ENCODE data around the gene AUTS2. TPM values are rescaled to one million over a fixed set of nuclear protein-coding genes. Genes with fewer than 3 reads are reported as not detected.

The AUTS2 gene
- total RNA-seq, 1 experiment from 2014 or later: not detected

DNA sequence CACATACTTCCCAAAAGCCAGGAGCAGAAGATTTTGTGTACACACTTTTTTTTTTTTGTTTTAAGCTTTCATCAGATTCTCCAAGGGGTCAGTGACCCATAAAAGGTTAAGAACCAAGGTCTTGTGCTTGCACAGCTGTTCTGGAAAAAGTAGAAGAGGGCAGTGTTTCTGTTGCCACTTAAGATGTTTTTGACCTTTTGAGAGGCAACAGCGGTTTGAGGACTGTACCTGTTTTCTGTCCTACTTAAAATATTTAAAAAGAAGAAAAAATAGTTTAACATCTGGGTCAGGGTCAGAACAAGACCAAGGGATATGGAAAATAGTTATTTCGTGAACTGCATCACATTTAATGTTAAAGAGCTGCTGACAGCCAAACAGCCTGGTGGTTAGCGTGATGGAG lies 32.9 kb downstream of the AUTS2 start:
- no peak for DNase-seq
- Mint-ChIP-seq H3K27me3 (ENCODE audit: unreplicated experiment) (no peaks in the 10 kb centered on the region), H3K36me3 (ENCODE audit: insufficient read depth, unreplicated experiment) (no peaks in the 10 kb centered on the region), H3K4me1 (ENCODE audit: low read depth, unreplicated experiment) (no peaks in the 10 kb centered on the region), H3K9me3 (ENCODE audit: low read depth, unreplicated experiment) (peaks cover 2% of the 10 kb centered on the region), H3K4me3 (ENCODE audit: low read depth, unreplicated experiment) (no peak overlapping the region), H3K27ac (ENCODE audit: unreplicated experiment) (no peak overlapping the region)
- no TSS peak for BruUV-seq (replicated peaks)
- CTCF ChIA-PET: no interaction called here
- TF ChIP-seq, protein P1, sequence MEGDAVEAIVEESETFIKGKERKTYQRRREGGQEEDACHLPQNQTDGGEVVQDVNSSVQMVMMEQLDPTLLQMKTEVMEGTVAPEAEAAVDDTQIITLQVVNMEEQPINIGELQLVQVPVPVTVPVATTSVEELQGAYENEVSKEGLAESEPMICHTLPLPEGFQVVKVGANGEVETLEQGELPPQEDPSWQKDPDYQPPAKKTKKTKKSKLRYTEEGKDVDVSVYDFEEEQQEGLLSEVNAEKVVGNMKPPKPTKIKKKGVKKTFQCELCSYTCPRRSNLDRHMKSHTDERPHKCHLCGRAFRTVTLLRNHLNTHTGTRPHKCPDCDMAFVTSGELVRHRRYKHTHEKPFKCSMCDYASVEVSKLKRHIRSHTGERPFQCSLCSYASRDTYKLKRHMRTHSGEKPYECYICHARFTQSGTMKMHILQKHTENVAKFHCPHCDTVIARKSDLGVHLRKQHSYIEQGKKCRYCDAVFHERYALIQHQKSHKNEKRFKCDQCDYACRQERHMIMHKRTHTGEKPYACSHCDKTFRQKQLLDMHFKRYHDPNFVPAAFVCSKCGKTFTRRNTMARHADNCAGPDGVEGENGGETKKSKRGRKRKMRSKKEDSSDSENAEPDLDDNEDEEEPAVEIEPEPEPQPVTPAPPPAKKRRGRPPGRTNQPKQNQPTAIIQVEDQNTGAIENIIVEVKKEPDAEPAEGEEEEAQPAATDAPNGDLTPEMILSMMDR (IDR thresholded peaks at IDR 0.05; ENCODE audit: unreplicated experiment): no peak
- intact Hi-C loops (cut with micrococcal nuclease; ENCODE audit: unreplicated experiment): no loop called here

GRCh38 chr7:69632280-69632679 lies 34.0 kb downstream of the AUTS2 start:
- CTCF ChIA-PET: no interaction called here
- intact Hi-C loops (cut with micrococcal nuclease; ENCODE audit: unreplicated experiment): no loop called here
- no peak overlapping the region for H3K4me3 Mint-ChIP-seq (ENCODE audit: low read depth, unreplicated experiment)
- TF ChIP-seq, protein P1 (IDR thresholded peaks at IDR 0.05; ENCODE audit: unreplicated experiment): no peak
- H3K27ac Mint-ChIP-seq (ENCODE audit: unreplicated experiment): no peak overlapping the region
- no TSS peak for BruUV-seq (replicated peaks)
- H3K9me3 Mint-ChIP-seq (ENCODE audit: low read depth, unreplicated experiment): peaks cover 2% of the 10 kb centered on the region
- H3K27me3 Mint-ChIP-seq (ENCODE audit: unreplicated experiment): no peaks in the 10 kb centered on the region
- DNase-seq: no peak
- H3K4me1 Mint-ChIP-seq (ENCODE audit: low read depth, unreplicated experiment): no peaks in the 10 kb centered on the region
- no peaks in the 10 kb centered on the region for H3K36me3 Mint-ChIP-seq (ENCODE audit: insufficient read depth, unreplicated experiment)

GRCh38 chr7:69633122-69633831 lies 35.0 kb downstream of the AUTS2 start:
- no peaks in the 10 kb centered on the region for H3K36me3 Mint-ChIP-seq (ENCODE audit: insufficient read depth, unreplicated experiment)
- CTCF ChIA-PET: interaction anchor here (0.7 kb wide), 1 partner anchor 1017 kb away, joined by 3 read pairs; no protein-coding TSS in a partner anchor
- no peak overlapping the region for H3K27ac Mint-ChIP-seq (ENCODE audit: unreplicated experiment)
- intact Hi-C loops (cut with micrococcal nuclease; ENCODE audit: unreplicated experiment): no loop called here
- peaks cover 2% of the 10 kb centered on the region for H3K9me3 Mint-ChIP-seq (ENCODE audit: low read depth, unreplicated experiment)
- BruUV-seq (replicated peaks): no TSS peak
- DNase-seq: no peak
- no peak overlapping the region for H3K4me3 Mint-ChIP-seq (ENCODE audit: low read depth, unreplicated experiment)
- no peaks in the 10 kb centered on the region for H3K4me1 Mint-ChIP-seq (ENCODE audit: low read depth, unreplicated experiment)
- H3K27me3 Mint-ChIP-seq (ENCODE audit: unreplicated experiment): no peaks in the 10 kb centered on the region
- TF ChIP-seq, protein P1 (IDR thresholded peaks at IDR 0.05; ENCODE audit: unreplicated experiment): no peak

DNA sequence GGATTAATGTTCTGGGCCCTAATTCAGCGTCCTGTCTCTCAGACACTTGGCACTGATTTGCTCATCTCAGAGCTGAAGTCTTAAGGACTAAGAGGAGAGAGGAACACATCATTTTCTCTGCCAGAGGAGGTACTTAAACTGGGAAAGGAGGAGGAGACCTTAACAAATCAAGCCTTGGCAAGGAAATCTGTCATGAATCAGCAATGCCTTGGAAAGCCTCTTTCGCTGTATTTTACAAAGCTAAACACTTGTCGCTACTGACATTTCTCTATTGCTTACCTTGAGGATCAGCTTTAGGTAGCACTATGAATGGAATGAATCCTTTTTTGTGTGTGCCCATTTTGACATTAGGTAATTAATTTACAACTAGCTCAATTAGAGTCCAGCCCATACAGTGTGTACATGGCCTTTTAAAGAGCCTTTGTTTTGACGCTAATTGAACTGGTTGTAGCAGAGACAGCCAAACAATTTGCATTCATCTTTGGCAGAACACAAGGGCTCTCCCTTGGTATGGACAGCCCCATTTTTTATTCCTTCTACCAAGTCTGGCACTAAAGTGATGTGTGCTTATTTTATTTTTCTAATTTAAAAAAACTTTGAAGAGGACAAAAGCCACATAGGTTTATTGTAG lies 37.4 kb downstream of the AUTS2 start:
- TF ChIP-seq, protein P1 (IDR thresholded peaks at IDR 0.05; ENCODE audit: unreplicated experiment): no peak
- H3K27me3 Mint-ChIP-seq (ENCODE audit: unreplicated experiment): no peaks in the 10 kb centered on the region
- H3K27ac Mint-ChIP-seq (ENCODE audit: unreplicated experiment): no peak overlapping the region
- DNase-seq: no peak
- intact Hi-C loops (cut with micrococcal nuclease; ENCODE audit: unreplicated experiment): no loop called here
- H3K4me1 Mint-ChIP-seq (ENCODE audit: low read depth, unreplicated experiment): no peaks in the 10 kb centered on the region
- CTCF ChIA-PET: no interaction called here
- H3K36me3 Mint-ChIP-seq (ENCODE audit: insufficient read depth, unreplicated experiment): no peaks in the 10 kb centered on the region
- no peak overlapping the region for H3K4me3 Mint-ChIP-seq (ENCODE audit: low read depth, unreplicated experiment)
- no TSS peak for BruUV-seq (replicated peaks)
- H3K9me3 Mint-ChIP-seq (ENCODE audit: low read depth, unreplicated experiment): no peaks in the 10 kb centered on the region
